AG09319 (cell line): Measurements from ENCODE around the gene SLC39A8.
"Not testable (repeated sequence)": the region's sequence is repeated elsewhere in the genome, so short reads cannot be mapped to it uniquely, and the experiment has no call there.

ENCODE experiments used
- DNase-seq: peaks from one replicate; pipeline ENCODE4 v3.0.0-alpha.2; 2010; ENCODE audit warnings: low read depth; ENCODE audit errors: extremely low read depth
- TF ChIP-seq, protein P1 (sequence below): IDR thresholded peaks from 2 replicates; pipeline ENCODE4 v1.5.1; 2011; ENCODE audit warnings: low read depth, mild to moderate bottlenecking, inconsistent platforms, low read length, moderate library complexity

SLC39A8 gene

GRCh38 chr4:102285831-102286230, 59.5 kb downstream of the SLC39A8 start:
- TF ChIP-seq, protein P1, sequence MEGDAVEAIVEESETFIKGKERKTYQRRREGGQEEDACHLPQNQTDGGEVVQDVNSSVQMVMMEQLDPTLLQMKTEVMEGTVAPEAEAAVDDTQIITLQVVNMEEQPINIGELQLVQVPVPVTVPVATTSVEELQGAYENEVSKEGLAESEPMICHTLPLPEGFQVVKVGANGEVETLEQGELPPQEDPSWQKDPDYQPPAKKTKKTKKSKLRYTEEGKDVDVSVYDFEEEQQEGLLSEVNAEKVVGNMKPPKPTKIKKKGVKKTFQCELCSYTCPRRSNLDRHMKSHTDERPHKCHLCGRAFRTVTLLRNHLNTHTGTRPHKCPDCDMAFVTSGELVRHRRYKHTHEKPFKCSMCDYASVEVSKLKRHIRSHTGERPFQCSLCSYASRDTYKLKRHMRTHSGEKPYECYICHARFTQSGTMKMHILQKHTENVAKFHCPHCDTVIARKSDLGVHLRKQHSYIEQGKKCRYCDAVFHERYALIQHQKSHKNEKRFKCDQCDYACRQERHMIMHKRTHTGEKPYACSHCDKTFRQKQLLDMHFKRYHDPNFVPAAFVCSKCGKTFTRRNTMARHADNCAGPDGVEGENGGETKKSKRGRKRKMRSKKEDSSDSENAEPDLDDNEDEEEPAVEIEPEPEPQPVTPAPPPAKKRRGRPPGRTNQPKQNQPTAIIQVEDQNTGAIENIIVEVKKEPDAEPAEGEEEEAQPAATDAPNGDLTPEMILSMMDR = no peak

GRCh38 chr4:102281171-102281839, 64.0 kb downstream of the SLC39A8 start:
- DNase-seq = no peak
- TF ChIP-seq, protein P1 = no peak

More at GRCh38 chr4:102285831-102286230, 59.5 kb downstream of the SLC39A8 start:
- DNase-seq = peak; percentile 2

DNA sequence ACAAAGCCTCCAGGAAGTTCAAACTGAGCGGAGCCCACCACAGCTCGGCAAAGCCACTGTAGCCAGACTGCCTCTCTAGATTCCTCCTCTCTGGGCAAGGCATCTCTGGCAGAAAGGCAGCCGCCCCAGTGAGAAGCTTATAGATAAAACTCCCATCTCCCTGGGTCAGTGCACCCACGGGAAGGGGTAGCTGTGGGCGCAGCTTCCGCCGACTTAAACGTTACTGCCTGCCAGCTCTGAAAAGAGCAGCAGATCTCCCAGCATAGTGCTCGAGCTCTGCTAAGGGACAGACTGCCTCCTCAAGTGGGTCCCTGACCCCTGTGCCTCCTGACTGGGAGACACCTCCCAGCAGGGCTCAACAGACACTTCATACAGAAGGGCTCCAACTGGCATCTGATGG, 72.0 kb downstream of the SLC39A8 start:
- not testable (repeated sequence) for DNase-seq

DNA sequence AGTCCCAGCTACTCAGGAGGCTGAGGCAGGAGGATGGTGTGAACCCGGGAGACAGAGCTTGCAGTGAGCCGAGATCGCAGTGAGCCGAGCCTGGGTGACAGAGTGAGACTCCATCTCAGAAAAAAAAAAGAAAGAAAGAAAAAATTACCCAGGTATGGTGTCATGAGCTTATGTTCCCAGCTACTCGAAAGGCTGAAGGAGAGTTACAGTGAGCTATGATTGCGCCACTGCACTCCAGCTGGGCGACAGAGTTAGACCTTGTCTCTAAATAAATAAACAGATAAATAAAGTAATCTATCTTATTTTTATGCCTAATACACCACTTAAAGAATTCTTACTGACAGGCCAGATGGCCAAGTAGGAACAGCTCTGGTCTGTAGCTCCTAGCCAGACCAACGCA, 73.0 kb downstream of the SLC39A8 start:
- TF ChIP-seq, protein P1 = no peak
- DNase-seq = no peak

DNA sequence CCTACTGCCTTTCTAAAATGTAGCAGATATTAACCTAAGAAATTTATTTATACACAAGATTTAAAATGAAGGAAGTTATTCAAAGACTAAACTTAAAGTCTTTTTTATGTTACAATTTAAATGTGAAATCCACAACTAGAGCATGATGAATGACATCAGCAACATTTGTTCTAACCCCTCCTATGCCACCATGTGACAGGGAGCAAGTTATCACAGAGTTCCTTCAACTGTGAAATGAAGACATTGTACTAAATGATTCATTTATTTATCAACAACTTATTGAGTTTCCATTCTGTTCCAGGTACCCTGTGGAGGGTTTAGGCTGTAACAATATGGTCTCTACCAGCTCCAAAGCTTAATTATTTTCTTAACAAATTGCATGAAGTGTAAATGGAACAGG, 76.9 kb downstream of the SLC39A8 start:
- TF ChIP-seq, protein P1 = no peak
- DNase-seq = no peak

DNA sequence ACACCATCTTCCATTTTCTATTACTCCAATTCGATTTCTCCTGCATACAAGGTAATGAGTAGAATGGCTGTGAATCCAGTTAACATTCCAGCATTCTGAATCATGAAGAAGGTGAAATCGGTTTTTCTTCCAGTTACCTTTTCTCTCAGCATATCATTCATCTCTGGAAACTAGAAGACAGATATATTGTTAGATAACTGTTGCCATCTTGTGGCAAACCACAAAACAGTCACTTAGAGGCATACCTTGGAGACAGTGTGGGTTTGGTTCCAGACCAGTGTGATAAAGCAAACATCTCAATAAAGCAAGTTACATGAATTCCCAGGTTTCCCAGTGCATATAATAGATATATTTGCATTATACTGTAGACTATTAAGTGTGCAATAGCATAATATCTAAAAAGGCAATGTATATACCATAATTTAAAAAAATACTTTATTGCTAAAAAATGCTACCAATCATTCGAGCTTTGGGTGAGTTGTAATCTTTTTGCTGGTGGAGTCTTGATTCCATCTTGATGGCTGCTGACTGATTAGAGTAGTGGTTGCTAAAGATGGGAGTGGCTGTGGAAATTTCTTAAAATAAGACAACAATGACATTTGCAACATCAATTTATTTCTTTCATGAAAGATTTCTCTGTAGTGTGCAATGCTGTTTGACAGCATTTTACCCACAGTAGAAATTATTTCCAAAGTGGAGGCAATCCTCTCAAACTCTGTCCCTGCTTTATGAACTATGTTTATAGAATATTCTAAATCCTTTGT, 82.1 kb downstream of the SLC39A8 start:
- TF ChIP-seq, protein P1 = peak; percentile 47
- DNase-seq = peak; percentile 3

- TF ChIP-seq, protein P1 = no peak
- no peak for DNase-seq
Measured at GRCh38 chr4:102259702-102260101, 85.6 kb downstream of the SLC39A8 start.
